ENCODE data around the gene CST9. TPM values are rescaled to one million over a fixed set of nuclear protein-coding genes. Genes with fewer than 3 reads are reported as not detected.

CST9 gene
- total RNA-seq, 1 experiment from 2014 or later, result not detected

DNA sequence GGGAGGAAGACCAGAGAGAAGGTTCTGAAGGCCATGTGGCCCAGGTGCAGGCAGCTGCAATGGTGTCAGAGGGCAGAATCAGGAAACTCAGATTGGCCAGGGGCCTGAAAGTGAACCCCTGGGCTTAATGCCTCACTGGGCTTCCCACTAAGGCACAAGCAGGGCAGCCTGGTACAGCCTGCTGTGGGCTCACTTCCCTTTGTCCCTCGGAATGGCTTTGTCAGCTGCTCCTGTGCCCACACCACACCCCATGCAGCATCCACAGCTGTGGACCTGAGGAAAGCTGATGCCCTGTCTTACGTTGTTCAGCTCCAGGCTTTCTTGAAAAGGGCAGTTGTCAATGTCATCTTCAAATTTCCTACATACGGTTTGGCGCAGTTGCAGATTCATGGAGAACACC is 2.4 kb downstream of the CST9 start:
- no peak overlapping the region for H3K4me3 ChIP-seq
- no peaks in the 10 kb centered on the region for H3K36me3 ChIP-seq
- H3K9me3 ChIP-seq (replicated peaks), result no peaks in the 10 kb centered on the region
- DNase-seq (ENCODE audit: low read depth in 1 of 2, low spot score in 2 of 2), result no peak
- H3K27me3 ChIP-seq (replicated peaks), result 0 out of 2 replicates have a peak, but pooled peaks cover 2% of the 10 kb centered on the region
- 0 out of 2 replicates have a peak, but pooled peaks cover 4% of the 10 kb centered on the region for H3K4me1 ChIP-seq (replicated peaks)
- H3K27ac ChIP-seq, result no peak overlapping the region

DNA sequence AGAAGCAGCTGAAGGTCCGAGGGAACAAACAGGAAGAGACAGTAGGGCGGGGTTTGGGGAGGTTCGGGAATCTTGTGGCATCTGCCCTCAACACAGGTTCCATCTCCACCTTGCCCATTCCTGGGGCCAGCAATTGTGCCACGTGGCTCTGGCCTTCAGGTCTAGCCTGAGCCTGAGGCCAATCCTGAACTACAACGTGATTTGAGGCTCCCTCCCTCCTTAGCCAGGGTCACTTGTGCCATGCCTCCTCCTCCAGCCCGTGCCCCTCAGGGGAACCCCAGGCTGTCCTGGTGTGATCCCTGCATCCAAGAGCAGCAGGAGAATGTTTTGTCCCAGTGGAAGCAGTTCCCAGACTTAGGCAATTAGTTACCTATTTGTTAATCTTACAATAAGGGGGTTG is 3.0 kb downstream of the CST9 start:
- no peaks in the 10 kb centered on the region for H3K36me3 ChIP-seq
- H3K27me3 ChIP-seq (replicated peaks), result 0 out of 2 replicates have a peak, but pooled peaks cover 2% of the 10 kb centered on the region
- H3K27ac ChIP-seq, result no peak overlapping the region
- no peak for DNase-seq (ENCODE audit: low read depth in 1 of 2, low spot score in 2 of 2)
- no peak overlapping the region for H3K4me3 ChIP-seq
- H3K4me1 ChIP-seq (replicated peaks), result 0 out of 2 replicates have a peak, but pooled peaks cover 4% of the 10 kb centered on the region
- H3K9me3 ChIP-seq (replicated peaks), result no peaks in the 10 kb centered on the region

DNA sequence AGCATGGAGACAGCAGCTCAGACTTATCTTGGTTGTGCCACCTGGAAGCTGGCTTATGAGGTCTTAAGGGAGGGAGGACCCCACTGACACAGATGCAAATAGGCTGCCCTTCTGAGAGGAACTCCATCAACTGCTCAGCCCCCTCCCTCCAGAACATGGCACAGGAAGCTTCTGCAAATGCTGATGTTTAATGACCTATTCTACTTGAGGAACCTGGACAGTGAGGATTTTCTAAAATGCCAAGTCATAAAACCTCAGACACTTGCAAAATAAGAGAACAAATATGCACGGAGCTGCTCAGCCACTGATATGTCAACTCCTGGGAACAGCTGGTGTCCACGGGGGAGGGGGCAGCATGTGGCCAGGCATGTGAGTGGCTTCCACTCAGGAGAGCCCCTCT is 3.5 kb downstream of the CST9 start:
- Histone ChIP-seq H3K4me1 (replicated peaks) (0 out of 2 replicates have a peak, but pooled peaks cover 4% of the 10 kb centered on the region), H3K36me3 (no peaks in the 10 kb centered on the region), H3K4me3 (no peak overlapping the region), H3K27me3 (replicated peaks) (0 out of 2 replicates have a peak, but pooled peaks cover 2% of the 10 kb centered on the region), H3K27ac (no peak overlapping the region), H3K9me3 (replicated peaks) (no peaks in the 10 kb centered on the region)
- DNase-seq (ENCODE audit: low read depth in 1 of 2, low spot score in 2 of 2), result no peak

DNA sequence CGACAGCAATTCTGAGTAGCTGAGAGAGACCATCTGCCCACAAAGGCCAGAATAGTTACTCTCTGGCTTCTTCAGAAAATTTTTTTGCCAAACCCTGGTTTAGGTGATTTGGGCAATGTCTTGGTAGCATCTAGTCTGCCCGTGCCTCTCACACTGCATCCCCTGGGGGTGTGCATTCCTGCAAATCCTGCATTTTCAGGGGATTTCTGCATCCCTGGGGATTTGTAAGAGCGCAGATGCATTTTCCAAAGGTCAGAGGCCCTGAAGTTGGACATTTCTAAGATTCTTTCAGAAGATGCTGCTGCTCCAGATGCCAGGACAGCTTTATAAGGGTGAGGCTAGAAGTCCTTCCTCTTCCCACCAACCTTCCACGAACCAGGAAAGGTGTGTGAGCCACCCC is 4.0 kb downstream of the CST9 start:
- Histone ChIP-seq H3K36me3 (no peaks in the 10 kb centered on the region), H3K27me3 (replicated peaks) (0 out of 2 replicates have a peak, but pooled peaks cover 2% of the 10 kb centered on the region), H3K4me3 (no peak overlapping the region), H3K9me3 (replicated peaks) (no peaks in the 10 kb centered on the region), H3K4me1 (replicated peaks) (0 out of 2 replicates have a peak, but pooled peaks cover 4% of the 10 kb centered on the region), H3K27ac (no peak overlapping the region)
- DNase-seq (ENCODE audit: low read depth in 1 of 2, low spot score in 2 of 2), result no peak

DNA sequence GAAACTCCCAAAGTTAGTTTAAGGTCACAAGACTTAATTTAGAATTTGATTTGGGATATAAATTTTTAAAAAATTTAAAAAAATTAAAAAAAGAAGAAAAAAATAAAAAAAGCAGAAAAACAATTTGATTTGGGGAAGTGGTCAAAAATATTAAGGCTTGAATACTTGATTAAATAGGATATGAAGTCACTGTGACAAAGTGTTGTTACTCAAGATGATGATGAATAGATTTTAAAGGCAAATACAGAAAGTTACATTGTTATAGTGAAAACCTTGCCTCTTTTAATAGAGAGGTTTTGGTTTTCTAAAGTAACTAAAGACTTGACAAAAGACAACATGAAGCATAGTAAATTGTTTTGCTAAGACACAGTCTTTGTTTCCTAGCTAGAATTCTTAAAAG is 7.2 kb downstream of the CST9 start:
- H3K4me1 ChIP-seq (replicated peaks), result no peaks in the 10 kb centered on the region
- no peaks in the 10 kb centered on the region for H3K36me3 ChIP-seq
- H3K27me3 ChIP-seq (replicated peaks), result 0 out of 2 replicates have a peak, but pooled peaks cover 2% of the 10 kb centered on the region
- no peak for DNase-seq (ENCODE audit: low read depth in 1 of 2, low spot score in 2 of 2)
- H3K9me3 ChIP-seq (replicated peaks), result no peaks in the 10 kb centered on the region
- H3K27ac ChIP-seq, result no peak overlapping the region
- no peak overlapping the region for H3K4me3 ChIP-seq

DNA sequence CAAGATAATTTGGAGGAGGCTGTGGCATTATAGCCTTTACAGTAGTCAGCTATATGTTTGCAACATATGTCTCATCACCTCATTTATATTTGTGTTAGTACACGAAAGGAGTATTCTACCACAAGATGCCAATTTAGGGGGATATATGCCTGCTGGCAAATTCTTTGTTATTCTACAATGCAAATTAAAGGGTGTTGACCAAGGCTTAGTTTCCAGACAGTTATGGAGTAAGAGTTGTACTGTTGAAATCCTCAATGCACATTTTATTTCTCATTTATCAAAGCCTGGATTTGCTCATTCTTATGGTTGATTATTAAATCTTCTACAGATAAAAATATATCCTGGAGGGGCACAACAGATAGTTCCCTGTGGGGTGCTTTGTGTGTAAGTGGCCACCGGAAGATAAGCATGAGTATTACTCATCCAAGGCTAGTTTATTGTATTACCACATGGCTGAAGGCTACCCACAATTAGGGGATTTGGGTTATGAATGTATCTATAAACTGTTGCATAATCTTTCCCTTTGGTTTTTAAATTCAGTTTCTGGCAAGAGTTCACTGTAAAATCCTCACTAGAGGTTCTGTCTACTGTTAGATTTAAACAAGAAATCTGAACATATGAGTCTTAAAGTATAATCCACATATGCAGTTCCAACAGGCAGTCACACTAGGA is 9.0 kb downstream of the CST9 start:
- no peaks in the 10 kb centered on the region for H3K9me3 ChIP-seq (replicated peaks)
- DNase-seq (ENCODE audit: low read depth in 1 of 2, low spot score in 2 of 2), result no peak
- no peaks in the 10 kb centered on the region for H3K4me1 ChIP-seq (replicated peaks)
- H3K4me3 ChIP-seq, result no peak overlapping the region
- no peak overlapping the region for H3K27ac ChIP-seq
- no peaks in the 10 kb centered on the region for H3K36me3 ChIP-seq
- H3K27me3 ChIP-seq (replicated peaks), result 0 out of 2 replicates have a peak, but pooled peaks cover 2% of the 10 kb centered on the region

DNA sequence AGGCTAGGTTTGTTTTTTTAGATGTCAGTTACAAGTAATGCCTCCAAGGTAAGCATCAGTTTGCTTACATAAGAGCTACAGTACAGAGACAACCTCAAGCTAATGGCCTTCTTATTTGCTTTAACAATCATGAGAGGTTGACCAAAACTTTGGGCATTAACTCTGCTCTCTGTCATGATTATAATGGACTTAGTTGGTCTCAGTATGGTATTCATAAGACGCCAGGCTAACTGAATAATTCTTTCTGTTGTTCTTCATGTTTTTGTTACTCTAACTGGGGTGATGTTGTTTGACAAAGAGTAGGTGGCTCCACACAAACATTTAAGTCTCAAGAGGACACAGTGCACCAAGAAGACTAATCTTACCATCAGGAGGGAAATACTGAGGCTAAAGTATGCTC is 9.8 kb downstream of the CST9 start:
- no peak for DNase-seq (ENCODE audit: low read depth in 1 of 2, low spot score in 2 of 2)
- Histone ChIP-seq H3K27ac (no peak overlapping the region), H3K27me3 (replicated peaks) (0 out of 2 replicates have a peak, but pooled peaks cover 2% of the 10 kb centered on the region)

DNA sequence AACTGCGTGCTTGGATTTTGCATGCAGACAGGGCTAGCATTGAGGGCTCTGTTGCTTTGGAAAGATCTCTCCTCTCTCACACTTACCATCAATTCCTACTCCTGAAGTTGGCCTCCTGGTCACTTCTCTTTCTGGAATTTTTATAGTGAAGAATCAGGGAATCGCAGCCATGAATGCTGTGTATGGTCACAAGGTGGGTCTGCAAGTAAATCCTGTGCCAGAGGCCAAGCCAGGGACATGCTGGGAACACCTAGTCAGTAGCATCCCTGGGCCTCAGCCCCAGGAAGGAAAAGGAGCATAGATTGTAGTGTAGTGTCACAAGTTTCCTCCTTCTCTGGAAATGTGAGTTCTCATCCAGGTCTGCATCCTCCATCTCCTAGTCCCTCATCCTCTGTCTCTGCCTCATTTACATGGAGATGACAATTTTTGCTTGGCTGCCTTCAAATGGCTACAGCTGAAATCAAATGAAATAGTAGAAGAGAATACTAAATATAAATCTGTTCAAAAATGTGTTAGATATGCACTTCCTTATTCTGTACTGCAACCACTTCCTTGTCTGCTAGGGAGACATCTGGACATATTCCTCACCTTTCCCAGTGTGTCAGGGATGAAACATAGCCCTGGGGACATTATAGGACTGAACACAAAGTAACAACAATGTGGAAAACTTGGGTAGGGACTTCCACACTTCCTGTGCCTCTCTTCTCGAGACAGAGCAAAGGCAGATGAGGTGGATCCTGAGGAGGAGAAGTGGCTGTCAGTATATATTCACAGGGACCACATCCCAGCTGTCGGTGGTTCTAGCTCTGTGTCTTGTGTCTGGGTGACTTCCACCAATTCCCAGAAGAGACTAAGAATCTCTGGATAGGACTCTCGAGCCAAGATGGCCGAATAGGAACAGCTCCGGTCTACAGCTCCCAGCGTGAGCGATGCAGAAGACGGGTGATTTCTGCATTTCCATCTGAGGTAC is 17.0 kb downstream of the CST9 start:
- H3K4me1 ChIP-seq (replicated peaks), result no peaks in the 10 kb centered on the region
- no peaks in the 10 kb centered on the region for H3K9me3 ChIP-seq (replicated peaks)
- no peak for DNase-seq (ENCODE audit: low read depth in 1 of 2, low spot score in 2 of 2)
- no peak overlapping the region for H3K27ac ChIP-seq
- no peak overlapping the region for H3K4me3 ChIP-seq
- no peaks in the 10 kb centered on the region for H3K27me3 ChIP-seq (replicated peaks)
- H3K36me3 ChIP-seq, result no peaks in the 10 kb centered on the region

More for the DNA sequence above, 9.8 kb downstream of the CST9 start:
- Histone ChIP-seq H3K4me1 (replicated peaks) (no peaks in the 10 kb centered on the region), H3K36me3 (no peaks in the 10 kb centered on the region), H3K4me3 (no peak overlapping the region), H3K9me3 (replicated peaks) (no peaks in the 10 kb centered on the region)

DNA sequence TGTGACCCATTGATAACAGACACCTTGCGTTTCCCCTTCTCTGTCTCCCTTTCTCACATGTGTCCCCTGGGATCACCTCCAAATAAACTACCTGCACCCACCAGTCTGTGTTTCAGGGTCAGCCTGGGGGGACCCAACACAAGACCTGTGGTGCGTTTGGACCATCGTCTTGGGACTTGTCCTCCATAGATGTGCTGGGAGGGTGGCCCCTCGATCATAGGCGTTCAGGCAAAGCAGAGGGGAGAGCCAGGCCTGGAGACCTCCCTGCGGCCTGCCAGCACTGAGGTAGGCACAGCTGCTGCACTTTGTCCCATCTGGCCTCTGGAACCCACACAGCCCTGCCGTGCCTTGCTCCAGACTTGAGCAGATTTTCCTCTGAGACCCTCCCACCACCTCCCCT is 18.1 kb downstream of the CST9 start:
- H3K27me3 ChIP-seq (replicated peaks), result no peaks in the 10 kb centered on the region
- no peak overlapping the region for H3K27ac ChIP-seq
- H3K36me3 ChIP-seq, result no peaks in the 10 kb centered on the region
- no peak overlapping the region for H3K4me3 ChIP-seq
- H3K4me1 ChIP-seq (replicated peaks), result no peaks in the 10 kb centered on the region
- DNase-seq (ENCODE audit: low read depth in 1 of 2, low spot score in 2 of 2), result no peak
- no peaks in the 10 kb centered on the region for H3K9me3 ChIP-seq (replicated peaks)

DNA sequence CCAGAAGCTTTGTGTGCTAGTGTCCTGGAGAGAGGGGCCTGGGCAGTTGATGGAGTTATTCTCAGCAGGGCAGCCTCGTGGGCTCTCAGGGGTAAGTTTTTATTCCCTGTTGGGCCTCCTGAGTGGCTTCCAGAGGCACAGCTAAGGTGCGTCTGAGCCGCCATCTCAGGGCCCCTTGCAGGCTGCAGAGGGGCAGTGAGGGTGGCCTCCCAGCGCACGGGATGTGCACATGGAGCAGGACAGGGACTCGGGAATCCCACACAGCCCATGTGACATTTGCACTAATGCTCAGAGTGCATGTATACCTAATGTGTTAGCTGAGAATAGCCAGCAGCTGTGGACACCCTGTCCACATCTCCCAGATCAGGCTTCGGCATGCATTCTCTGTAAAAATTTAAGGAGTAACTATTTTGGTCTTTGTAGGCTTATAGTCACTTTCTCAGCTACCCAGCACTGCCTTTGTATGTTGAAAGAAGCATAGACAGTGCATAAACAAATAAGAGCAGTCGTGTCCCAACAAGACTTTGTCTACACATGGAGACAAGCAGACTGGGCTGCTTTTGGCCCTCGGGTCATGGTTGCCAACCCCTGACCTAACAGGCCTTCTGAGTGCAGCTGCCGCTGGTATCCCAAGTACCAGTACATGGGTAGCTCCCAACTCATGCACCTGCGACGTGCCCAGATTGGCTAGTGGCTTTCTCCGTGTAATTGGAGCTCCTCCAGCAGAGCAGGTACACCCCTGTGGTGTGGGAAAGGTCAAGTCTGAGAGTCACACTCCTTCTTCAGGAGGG is 18.8 kb downstream of the CST9 start:
- no peaks in the 10 kb centered on the region for H3K4me1 ChIP-seq (replicated peaks)
- DNase-seq (ENCODE audit: low read depth in 1 of 2, low spot score in 2 of 2), result no peak

DNA sequence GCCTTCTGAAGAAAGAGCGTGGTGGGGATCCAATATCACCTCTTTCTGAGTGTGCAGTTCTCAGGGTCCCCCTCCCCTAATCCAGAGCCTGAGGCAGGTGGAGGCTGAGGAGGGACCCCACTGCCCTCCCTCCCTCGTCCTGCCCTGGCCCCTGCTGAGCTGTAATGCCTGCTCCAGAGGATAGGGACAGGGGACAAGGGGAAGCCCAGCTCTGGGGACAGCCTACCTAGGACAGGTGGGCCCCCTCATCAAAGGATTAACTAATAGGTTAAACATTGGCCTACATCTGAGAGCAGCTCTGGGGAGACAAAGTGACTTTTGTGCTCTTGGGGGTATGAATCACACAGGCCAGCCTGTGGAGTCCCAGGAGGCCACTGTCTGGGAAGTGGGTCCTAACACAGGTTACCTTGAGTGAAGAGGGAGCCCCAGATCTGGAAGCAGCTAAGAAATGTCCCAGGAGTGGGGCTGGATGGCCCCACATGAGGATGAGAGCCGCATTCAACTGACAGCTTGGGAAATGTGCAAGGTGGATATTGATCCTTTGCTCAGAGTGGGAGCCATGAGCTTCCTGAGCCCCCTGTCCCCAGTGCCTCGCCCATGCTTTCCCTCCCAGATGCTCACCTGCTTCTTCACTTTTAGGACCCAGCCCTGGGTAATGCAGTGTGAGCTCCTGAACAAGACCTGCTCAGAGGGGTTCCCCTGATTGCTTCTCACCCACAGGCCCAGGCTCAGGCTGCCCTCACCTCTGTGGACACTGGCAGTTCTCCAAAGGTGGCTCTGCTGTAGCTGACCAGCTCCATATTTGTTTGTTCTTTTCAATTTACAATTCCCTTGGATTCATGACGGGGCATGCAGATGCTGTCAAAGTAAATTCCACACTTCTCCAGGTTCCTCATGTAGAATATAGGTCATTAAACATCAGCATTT is 19.6 kb downstream of the CST9 start:
- H3K27me3 ChIP-seq (replicated peaks), result no peaks in the 10 kb centered on the region
- DNase-seq (ENCODE audit: low read depth in 1 of 2, low spot score in 2 of 2), result no peak
- H3K4me1 ChIP-seq (replicated peaks), result no peaks in the 10 kb centered on the region
- no peaks in the 10 kb centered on the region for H3K9me3 ChIP-seq (replicated peaks)
- no peaks in the 10 kb centered on the region for H3K36me3 ChIP-seq
- no peak overlapping the region for H3K27ac ChIP-seq
- H3K4me3 ChIP-seq, result no peak overlapping the region

More for the DNA sequence above, 18.8 kb downstream of the CST9 start:
- H3K27me3 ChIP-seq (replicated peaks), result no peaks in the 10 kb centered on the region
- no peak overlapping the region for H3K4me3 ChIP-seq
- no peaks in the 10 kb centered on the region for H3K9me3 ChIP-seq (replicated peaks)
- H3K36me3 ChIP-seq, result no peaks in the 10 kb centered on the region
- H3K27ac ChIP-seq, result no peak overlapping the region

DNA sequence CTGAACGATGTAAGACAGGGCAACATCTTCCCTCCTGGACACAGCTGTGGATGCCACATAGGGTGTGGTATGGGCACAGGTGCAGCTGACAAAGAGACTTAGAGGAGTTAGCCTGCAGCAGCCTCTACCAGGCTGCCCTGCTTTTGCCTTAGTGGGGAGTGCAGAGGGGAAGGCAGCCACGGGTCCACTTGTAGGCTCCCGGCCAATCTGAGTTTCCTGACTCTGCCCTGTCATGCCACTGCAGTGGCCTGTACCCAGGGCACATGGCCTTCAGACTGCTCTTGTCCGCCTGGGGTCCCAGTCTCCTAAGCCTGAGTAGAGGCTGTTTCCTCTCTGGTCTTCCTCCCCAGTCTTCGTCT is 20.3 kb downstream of the CST9 start:
- DNase-seq (ENCODE audit: low read depth in 1 of 2, low spot score in 2 of 2), result no peak
- no peaks in the 10 kb centered on the region for H3K36me3 ChIP-seq
- no peak overlapping the region for H3K27ac ChIP-seq
- no peaks in the 10 kb centered on the region for H3K27me3 ChIP-seq (replicated peaks)
- H3K9me3 ChIP-seq (replicated peaks), result no peaks in the 10 kb centered on the region
- H3K4me1 ChIP-seq (replicated peaks), result no peaks in the 10 kb centered on the region
- H3K4me3 ChIP-seq, result no peak overlapping the region

Data from SJSA1 (cell line).